GM10847 (cell line): ENCODE measurements around the gene SEL1L.

Experiments used
- POLR2A ChIP-seq: IDR thresholded peaks from 2 replicates; pipeline ENCODE4 v1.6.1; 2011; ENCODE audit not compliant: insufficient read length; ENCODE audit errors: extremely low read depth

The SEL1L gene

DNA sequence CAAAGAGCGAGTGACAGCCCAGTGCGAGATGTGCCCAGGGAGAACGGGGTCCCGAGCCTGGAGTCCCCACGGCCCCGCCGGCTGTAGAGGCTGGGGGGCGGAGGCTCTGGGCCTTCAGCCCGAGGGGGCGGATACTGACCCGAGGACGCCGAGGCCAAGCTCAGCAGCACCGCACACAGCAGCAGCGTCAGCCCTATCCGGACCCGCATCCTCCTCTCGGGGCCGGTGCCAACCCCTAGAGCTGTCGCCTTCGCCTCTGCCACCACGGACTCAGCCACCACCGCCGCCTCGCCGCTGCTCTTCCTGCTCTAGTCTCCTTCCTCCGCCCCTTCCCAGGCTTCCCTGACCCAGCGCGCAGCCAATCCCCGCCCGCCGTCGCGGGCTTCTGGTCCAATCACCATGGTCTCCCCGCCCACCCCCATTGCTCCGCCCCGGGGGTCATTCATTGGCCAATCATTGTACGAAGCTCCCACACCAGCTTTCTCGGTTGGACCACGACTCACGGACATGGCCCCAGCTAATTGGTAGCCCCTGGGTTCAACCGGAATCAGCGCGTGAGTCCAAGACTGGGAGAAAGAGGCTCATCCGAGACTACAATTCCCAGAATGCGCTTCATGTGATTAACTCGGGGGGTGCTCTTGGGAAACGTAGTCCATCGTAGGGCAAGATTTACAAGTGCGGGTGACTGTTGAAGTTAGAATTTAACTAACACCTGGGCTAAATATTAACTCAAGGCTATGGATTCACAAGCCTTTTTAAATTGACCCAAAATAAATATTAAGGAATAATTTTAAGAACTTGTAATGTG is at the start of gene SEL1L:
TSS of gene SEL1L (minus strand) at position 318 of the 808 bp plus-strand sequence. CDS start at position 209, 109 bp downstream.
- peak; percentile 89 for TF ChIP-seq POLR2A

DNA sequence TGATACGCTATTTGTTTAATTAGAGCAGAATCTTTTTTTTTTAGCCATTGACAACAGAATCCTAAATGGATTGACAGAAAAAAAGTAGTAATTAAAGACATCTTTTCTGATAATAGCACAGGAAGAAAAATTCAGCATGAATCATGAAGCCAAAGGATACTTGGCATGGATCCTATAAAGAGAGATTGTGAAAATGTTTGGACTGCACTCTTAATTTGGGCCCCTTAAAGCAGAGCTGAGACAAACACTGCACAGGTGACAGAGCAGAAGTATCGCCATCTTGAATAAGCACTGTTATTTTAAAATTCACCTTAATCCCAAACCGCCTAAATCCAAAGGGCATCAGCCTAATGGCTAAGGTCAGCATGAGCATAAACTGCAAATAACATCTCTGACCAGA is 48.8 kb upstream of the SEL1L start:
- TF ChIP-seq POLR2A: no peak

DNA sequence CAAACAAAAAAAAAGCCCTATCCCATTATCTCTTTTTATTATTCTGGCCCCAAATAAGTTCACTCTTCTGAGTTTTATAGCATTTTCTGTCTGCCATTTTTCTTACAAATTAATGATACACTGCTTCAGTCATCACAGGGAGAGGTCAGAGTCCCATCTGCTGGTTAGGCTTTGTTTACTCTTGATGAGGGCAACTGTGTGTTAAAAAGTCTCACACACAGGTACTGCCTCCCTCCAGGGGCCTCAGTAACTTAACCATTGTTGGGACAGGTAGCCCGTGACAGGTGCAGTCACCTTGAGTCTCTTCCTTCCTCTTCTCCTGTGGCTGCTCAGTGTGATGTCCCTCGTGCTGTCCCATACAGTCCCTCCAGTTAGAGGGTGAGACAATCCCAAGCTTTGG is 45.5 kb upstream of the SEL1L start:
- TF ChIP-seq POLR2A: no peak

DNA sequence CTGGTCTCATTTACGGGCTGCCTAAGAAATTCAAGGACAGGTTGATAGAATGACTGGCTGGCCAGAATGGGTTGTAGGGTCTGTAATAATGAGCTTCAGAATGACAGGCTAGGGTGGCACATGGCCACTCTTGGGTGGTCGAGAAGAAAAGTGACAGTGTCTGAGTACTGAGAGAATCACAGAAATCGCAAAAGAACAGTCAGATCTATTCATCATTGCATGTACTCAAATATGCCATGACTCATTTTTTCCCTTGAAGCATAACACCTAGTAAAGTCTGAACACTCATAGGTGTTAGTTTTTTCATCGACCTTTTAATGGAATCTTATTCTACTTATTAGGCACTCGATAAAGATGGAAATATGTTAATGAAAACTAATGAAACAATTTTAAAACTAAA is 37.8 kb upstream of the SEL1L start:
- TF ChIP-seq POLR2A: no peak

DNA sequence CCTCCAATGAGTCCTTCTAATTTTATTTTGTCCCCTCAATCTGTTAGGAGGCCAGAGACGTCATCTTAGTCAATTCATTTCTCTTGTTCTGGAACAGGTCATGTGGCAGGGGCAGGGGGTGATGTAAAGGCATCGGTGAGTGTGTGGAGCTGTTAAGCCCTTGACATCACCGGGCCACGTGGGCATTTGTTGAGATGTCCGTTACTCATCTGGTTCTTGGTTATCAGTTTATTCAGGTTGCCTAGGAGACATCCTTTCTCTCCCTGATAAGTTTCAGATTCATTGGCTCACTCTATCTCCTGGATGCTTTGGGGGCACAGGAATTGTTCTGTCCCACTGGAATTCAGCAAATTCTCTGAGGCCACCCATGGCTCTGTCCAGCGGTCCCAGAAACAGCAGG is 33.6 kb upstream of the SEL1L start:
- no peak for TF ChIP-seq POLR2A

DNA sequence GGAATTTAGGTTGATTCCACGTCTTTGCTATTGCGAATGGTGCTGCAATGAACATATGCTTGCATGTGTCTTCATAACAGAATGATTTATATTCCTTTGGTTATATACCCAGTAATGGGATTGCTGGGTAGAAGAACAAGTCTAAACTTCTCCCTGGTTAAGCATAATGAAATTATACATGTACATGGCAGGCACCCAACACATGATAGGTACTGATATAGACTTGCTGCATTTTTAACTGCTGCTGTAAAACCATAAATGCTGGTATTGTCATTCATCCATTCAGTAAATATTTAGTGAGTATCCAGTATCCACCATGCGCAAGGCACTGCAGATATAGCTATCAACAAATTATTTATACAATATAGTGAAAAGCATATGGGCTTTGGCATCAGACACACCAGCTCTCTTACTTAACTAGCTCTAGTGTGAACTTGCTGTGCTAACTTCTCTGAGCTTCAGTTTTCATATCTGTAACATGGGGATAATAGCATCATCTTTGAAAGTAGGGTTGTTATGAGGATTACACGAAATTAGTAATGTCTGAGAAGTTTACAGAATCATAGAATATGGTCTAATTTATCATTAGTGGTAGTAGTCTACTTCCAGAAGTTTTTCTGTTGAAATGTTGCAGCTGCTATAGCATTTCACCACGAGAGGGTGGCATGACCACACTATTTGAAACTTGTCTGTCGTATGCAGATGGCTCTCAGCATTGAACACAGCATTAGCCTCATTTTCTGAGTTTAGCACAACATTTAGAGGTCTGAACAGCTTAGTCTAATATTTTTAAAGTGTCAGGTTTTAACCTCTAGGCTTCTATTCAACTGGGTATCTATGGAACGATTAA is 32.0 kb upstream of the SEL1L start:
- TF ChIP-seq POLR2A: no peak

DNA sequence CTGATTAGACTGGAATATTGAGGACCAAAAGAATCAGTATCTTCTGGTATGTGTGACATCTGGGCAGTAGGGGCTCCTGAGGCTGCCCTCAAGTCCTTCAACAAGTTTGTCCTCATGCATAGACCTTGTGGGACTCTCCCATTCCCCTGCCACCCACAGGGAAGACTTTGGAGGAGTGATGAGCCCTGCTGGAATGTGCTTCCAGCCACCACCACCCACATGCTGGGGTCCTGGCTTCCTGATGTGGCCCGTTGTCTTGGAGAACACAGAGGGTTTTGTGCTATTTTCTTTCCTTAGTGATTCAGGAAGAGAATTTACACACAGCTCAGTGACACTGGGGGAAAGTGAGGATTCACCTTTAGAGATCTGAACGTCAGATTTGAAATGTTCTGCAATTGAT is 29.2 kb upstream of the SEL1L start:
- TF ChIP-seq POLR2A: no peak

DNA sequence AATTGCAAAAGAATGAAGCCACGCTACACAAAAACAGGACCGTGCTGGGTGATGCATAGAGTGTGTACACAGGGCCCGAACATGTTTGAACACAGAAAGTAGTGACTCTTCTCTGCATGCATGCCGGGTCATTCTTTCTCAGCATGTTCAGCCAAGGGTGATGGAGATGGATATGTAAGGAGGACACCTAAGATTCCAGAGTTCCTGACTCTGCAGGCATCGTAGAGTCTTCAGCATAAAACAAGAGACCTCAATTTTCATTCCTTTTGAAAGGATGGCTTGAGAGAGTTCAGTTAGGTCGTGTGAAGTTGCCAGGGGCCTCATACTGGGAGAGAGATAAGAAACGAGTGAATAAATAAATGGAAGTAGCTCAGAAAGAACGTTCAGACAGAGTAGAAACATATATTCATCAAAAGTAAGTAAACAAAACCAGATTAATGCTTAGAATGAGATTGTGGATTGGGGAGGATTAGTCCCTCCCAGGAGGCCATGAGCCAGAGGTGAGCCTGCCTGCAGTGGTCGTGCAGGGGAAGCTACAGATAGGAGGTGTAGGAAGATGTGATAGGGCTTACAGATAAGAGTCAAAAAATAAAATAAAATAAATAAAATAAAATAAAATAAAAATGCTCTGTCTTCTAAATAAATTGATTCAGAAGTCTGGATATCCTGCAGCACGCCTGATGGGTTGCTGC is 27.6 kb upstream of the SEL1L start:
- TF ChIP-seq POLR2A: no peak

DNA sequence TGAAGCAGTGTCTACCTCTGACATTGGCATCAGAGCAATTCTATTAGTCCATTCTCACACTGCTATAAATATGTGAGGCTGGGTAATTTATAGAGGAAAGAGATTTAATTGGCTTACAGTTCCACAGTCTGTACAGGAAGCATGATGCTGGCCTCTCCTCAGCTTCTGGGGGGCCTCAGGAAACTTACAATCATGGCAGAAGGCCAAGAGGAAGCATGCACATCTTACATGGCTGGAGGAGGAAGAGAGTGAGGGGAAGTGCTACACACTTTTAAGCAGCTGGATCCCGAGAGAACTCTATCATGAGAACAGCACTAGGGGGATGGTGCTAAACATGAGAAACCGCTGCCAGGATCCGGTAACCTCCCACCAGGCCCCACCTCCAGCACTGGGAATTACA is 25.7 kb upstream of the SEL1L start:
- TF ChIP-seq POLR2A: no peak

DNA sequence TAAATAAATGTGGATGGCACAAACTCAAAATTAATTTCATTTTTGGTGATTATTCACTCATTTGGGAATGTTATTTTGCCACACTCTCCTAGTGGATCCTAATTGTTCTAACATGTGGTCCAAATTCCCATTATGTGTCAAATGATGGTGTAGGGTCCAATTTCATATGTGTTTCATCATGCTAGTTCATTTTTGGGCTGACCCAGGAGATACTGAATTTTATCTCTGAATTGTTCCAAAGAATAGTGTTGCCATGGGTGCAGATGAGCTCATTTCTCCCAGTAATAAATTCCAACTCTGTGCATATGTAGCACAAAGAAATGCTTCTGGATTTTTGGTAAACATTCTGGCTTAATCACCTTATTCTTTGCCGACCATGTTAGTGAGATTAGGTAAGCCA is 23.5 kb upstream of the SEL1L start:
- no peak for TF ChIP-seq POLR2A

DNA sequence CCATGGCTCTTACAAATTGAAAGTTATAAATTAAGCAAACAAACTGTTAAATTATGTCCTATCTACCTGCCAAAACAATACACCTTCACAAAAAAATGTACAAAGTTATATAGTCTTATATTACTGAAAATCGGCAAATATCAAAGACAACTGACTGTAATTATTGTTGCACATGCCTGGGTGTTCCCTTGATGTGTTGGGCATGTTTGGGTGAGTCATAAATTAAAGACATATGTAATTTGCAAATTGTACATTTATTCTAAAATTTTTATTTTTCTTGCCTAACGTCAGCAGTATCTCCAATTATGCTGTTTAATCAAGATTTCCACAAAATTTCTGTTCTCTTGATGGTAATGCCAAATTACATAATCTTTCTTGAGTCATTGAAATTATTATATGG is 22.0 kb upstream of the SEL1L start:
- no peak for TF ChIP-seq POLR2A

DNA sequence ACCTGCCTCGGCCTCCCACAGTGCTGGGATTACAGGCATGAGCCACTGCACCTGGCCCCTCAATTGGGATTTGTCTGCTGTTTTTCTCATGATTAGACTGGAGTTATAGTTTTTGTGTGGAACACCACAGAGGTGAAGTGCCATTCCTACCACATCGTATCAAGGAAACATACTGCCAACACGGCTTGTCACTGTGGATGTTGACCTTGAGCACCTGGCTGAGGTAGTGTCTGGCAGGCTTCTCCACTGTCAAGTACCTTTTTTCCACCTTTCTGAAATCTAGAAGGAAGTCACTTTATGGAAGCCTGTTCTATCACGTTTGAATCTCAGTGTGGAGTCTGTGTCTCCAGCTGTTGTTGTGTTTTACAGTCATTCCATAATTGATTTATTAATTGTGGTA is 21.4 kb upstream of the SEL1L start:
- no peak for TF ChIP-seq POLR2A

DNA sequence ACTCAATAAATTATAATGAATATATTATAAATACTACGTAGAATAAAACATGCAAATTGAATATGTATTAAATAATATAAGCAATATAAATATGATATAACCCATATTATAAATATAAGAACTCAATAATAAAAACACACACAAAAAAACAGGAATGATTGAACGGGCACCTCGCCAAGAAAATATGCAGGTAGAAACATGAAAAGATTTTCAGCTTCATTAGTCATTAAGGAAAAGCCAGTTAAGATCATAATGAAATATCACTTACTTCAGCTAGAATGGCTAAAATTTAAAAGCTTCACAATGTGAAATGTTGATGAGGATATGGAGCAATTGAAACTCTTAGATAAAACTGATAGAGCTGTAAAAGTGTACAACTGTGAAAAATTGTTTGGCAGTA is 17.8 kb upstream of the SEL1L start:
- TF ChIP-seq POLR2A: no peak

DNA sequence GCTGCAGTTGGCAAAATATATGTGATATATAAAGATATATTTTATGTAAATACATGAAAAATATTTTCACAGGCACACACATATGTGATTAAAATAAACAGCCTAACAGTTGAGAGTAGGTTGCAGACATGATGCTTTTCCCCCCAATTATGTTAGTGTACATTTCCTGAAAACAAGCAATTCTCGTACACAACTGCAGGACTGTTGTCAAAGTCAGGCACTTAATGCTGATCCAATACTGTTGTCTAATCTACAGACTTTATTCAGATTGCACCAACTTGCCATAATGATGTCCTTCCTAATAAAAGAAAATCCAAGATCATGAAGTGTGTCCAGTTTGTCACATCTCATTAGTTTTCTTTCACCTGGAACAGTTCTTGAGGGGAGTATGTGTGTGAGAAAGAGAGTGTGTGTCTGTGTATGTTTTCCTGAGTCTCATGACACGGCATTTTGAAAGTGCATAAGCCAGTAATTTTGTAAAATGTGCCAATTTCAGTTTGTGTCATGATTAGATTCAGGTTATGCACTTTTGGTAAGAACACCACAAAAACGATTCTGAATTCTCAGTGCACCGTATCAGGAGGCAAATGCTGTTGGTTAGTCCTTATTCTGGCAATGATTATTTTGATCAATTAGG is 16.5 kb upstream of the SEL1L start:
- TF ChIP-seq POLR2A: no peak

DNA sequence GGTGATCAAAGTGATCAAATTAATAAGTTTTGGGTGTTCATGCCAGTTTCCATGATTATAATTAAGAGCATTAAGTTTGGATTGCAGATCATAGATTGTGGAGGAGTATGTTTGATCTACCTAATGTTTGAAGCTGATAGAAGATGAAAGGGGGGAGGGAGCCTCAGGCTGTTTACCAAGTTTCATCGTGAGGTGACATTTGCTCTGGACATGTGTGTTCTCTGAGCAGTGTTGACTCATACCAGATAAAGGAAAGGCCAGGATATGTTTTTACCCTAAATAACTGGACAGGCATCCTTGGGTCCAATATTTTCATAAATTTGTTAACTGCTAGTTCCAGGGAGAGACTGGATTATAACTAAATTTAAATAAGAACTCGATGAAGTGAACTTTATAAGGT is 3.5 kb upstream of the SEL1L start:
- TF ChIP-seq POLR2A: no peak
